Mesendoderm (in vitro differentiated cells): ENCODE results near the gene UBR3.

Experiments
- DNase-seq: peaks from one replicate; pipeline ENCODE4 v3.0.0; 2013
- H2AK5ac ChIP-seq: 2 replicates; pipeline ENCODE4 v1.6.1; 2013; ENCODE audit warnings: low read length, inconsistent platforms
- H2BK120ac ChIP-seq: 2 replicates; pipeline ENCODE4 v1.6.1; 2013; ENCODE audit warnings: low read depth, mild to moderate bottlenecking, low read length, moderate library complexity, mixed read lengths
- H2BK15ac ChIP-seq: replicated peaks from 2 replicates; pipeline ENCODE4 v1.6.1; 2013; ENCODE audit warnings: low read depth, mild to moderate bottlenecking, moderate library complexity
- H2BK5ac ChIP-seq: 2 replicates; pipeline ENCODE4 v1.6.1; 2013; ENCODE audit warnings: low read length, inconsistent platforms
- H3K18ac ChIP-seq: 2 replicates; pipeline ENCODE4 v1.6.1; 2013; ENCODE audit warnings: mild to moderate bottlenecking, low read length, mixed read lengths
- H3K23ac ChIP-seq: one replicate; pipeline ENCODE4 v1.6.1; 2013; ENCODE audit warnings: low read length
- H3K27ac ChIP-seq: 2 replicates; pipeline ENCODE4 v1.5.1; 2013; ENCODE audit warnings: low read depth, mild to moderate bottlenecking, inconsistent platforms, low read length, moderate library complexity
- H3K27me3 ChIP-seq: 2 replicates; pipeline ENCODE4 v1.6.1; 2013; ENCODE audit warnings: low read length, control low read depth, mild to moderate bottlenecking, inconsistent platforms; ENCODE audit not compliant: insufficient read depth, poor library complexity
- H3K36me3 ChIP-seq: 2 replicates; pipeline ENCODE4 v1.6.1; 2013; ENCODE audit warnings: low read length, inconsistent platforms; ENCODE audit not compliant: control insufficient read depth, insufficient read depth
- H3K4ac ChIP-seq: one replicate; pipeline ENCODE4 v1.6.1; 2013; ENCODE audit warnings: low read depth, mild to moderate bottlenecking, low read length, moderate library complexity
- H3K4me1 ChIP-seq: 2 replicates; pipeline ENCODE4 v1.6.1; 2013; ENCODE audit warnings: low read depth, low read length, inconsistent platforms; ENCODE audit not compliant: control insufficient read depth
- H3K4me2 ChIP-seq: 2 replicates; pipeline ENCODE4 v1.6.1; 2013; ENCODE audit warnings: low read length
- H3K4me3 ChIP-seq: 2 replicates; pipeline ENCODE4 v1.5.1; 2013; ENCODE audit warnings: mild to moderate bottlenecking, low read length
- H3K56ac ChIP-seq: one replicate; pipeline ENCODE4 v1.6.1; 2013; ENCODE audit warnings: low read length
- H3K79me1 ChIP-seq: 2 replicates; pipeline ENCODE4 v1.6.1; 2013; ENCODE audit warnings: low read length, inconsistent platforms
- H3K79me2 ChIP-seq: 2 replicates; pipeline ENCODE4 v1.6.1; 2013; ENCODE audit warnings: mild to moderate bottlenecking, low read length; ENCODE audit not compliant: control insufficient read depth, insufficient read depth
- H3K9ac ChIP-seq: 2 replicates; pipeline ENCODE4 v1.6.1; 2013; ENCODE audit warnings: low read length, inconsistent platforms
- H4K5ac ChIP-seq: one replicate; pipeline ENCODE4 v1.6.1; 2013; ENCODE audit warnings: low read length
- H4K8ac ChIP-seq: one replicate; pipeline ENCODE4 v1.6.1; 2013; ENCODE audit warnings: low read depth, mild to moderate bottlenecking, control low read depth, low read length, moderate library complexity
- WGBS: extraction: QIAGEN DNeasy Blood & Tissue Kit; methylation state at CpG from one replicate; pipeline ENCODE4 v1.1.7; 2013; ENCODE audit warnings: low lambda C conversion rate, missing lambda C conversion rate; ENCODE audit not compliant: insufficient coverage; ENCODE audit errors: extremely low coverage; 5-methylcytosine and 5-hydroxymethylcytosine counted together

UBR3 gene

DNA sequence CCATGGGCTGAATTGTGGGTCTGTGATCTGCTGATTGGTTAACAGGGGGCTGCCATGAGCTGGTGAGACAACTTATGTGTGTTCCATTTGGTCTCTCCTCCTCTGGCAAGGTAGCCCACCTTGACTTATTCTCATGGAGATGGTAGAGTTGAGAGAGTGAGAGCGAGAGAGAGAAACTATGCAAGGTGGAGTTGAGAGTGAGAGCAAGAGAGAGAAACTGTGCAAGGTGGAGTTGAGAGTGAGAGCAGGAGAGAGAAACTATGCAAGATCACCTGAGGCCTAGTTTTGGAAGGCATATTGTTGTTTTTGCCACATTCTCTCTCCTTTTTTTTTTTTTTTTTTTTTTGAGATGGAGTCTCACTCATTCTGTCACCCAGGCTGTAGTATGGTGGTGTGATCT is 155.7 kb downstream of the UBR3 start:
- Histone ChIP-seq H3K27me3 (no peaks in the 10 kb centered on the region), H3K4me2 (no peak overlapping the region), H3K4me3 (no peak overlapping the region), H2BK15ac (no peak overlapping the region), H4K8ac (no peak overlapping the region), H3K4me1 (peaks cover 3% of the 10 kb centered on the region), H3K56ac (no peak overlapping the region), H3K36me3 (no peaks in the 10 kb centered on the region), H3K18ac (no peak overlapping the region), H3K79me1 (no peaks in the 10 kb centered on the region), H2BK120ac (no peak overlapping the region), H2BK5ac (no peak overlapping the region), H3K9ac (no peak overlapping the region), H4K5ac (no peak overlapping the region), H3K79me2 (no peaks in the 10 kb centered on the region), H3K27ac (no peak overlapping the region), H2AK5ac (no peak overlapping the region), H3K4ac (no peak overlapping the region), H3K23ac (no peak overlapping the region)
- DNase-seq = no peak
- no CpG with 5 or more reads among the region's 1 CpG for WGBS

DNA sequence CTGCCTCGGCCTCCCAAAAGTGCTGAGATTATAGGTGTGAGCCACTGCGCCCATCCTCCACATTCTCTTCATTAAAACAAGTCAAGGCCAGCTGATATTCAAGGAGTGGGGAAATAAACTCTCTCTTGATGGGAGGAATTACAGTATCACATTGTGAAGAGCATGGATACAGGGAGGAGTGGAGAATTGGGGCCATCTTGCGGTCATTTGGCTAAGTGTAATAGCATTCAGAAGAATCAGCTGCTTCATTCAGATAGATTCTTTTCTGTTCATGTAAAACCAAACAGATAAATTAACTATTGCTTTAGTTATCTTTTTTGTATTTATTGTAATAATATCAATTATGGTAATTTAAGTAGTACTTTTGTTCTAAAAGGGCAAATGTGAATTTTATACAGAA is 156.3 kb downstream of the UBR3 start:
- H2AK5ac ChIP-seq = no peak overlapping the region
- H2BK5ac ChIP-seq = no peak overlapping the region
- H3K56ac ChIP-seq = no peak overlapping the region
- no peak overlapping the region for H3K9ac ChIP-seq
- H3K4ac ChIP-seq = no peak overlapping the region
- H3K27ac ChIP-seq = no peak overlapping the region
- H3K23ac ChIP-seq = no peak overlapping the region
- no peak overlapping the region for H3K4me3 ChIP-seq
- no peaks in the 10 kb centered on the region for H3K79me1 ChIP-seq
- H4K8ac ChIP-seq = no peak overlapping the region
- no peaks in the 10 kb centered on the region for H3K79me2 ChIP-seq
- no peak overlapping the region for H3K18ac ChIP-seq
- H2BK120ac ChIP-seq = no peak overlapping the region
- no CpG with 5 or more reads among the region's 3 CpGs for WGBS
- peak; percentile 37 for DNase-seq
- H3K36me3 ChIP-seq = no peaks in the 10 kb centered on the region
- H4K5ac ChIP-seq = no peak overlapping the region
- no peak overlapping the region for H2BK15ac ChIP-seq
- H3K4me2 ChIP-seq = no peak overlapping the region
- H3K27me3 ChIP-seq = no peaks in the 10 kb centered on the region
- H3K4me1 ChIP-seq = peaks cover 2% of the 10 kb centered on the region

DNA sequence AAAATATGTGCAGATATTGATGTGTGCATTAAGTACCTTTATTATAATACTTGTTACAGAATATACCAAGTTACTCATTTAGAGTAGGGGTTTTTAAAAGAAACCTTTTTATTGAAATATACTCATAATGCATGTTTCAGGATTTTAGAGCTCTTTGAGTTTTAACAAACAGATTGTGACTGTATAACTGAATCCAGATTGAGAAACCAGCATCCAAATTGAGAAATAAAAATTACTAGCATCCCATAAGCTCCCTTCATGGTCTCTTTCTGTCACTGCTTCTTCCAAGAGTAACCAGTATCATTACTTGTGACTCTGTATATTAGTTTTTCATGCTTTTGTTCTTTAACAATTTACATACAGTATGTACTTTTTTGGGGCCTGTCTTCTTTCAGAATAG is 156.9 kb downstream of the UBR3 start:
- no peak overlapping the region for H3K9ac ChIP-seq
- DNase-seq = no peak
- H3K27ac ChIP-seq = no peak overlapping the region
- no peak overlapping the region for H2BK120ac ChIP-seq
- H2AK5ac ChIP-seq = no peak overlapping the region
- H3K79me1 ChIP-seq = no peaks in the 10 kb centered on the region
- H4K8ac ChIP-seq = no peak overlapping the region
- H4K5ac ChIP-seq = no peak overlapping the region
- H3K36me3 ChIP-seq = no peaks in the 10 kb centered on the region
- no peaks in the 10 kb centered on the region for H3K79me2 ChIP-seq
- no peaks in the 10 kb centered on the region for H3K4me1 ChIP-seq
- H3K4me2 ChIP-seq = no peak overlapping the region
- H3K18ac ChIP-seq = no peak overlapping the region
- no peak overlapping the region for H3K4me3 ChIP-seq
- H3K56ac ChIP-seq = no peak overlapping the region
- no peak overlapping the region for H2BK5ac ChIP-seq
- H3K4ac ChIP-seq = no peak overlapping the region
- no peak overlapping the region for H3K23ac ChIP-seq
- no peak overlapping the region for H2BK15ac ChIP-seq
- H3K27me3 ChIP-seq = no peaks in the 10 kb centered on the region

DNA sequence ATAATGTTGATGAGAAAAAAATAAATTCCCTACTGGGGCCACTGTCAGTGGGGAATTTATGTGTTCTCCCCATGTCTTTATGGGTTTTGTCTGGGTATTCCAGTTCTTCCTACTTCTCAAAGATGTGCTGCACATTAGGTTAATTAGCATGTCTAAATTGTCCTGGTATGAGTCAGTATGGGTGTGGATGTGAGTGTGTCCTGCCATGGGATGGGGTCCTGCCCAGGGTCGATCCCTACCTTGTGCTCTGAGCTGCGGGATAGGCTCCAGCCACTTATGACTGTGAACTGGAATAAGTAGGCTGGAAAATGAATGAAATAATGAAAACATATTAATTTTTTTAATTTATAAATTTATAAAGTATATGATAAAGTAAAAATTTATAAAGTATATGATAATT is 167.5 kb downstream of the UBR3 start:
- Histone ChIP-seq H2BK15ac (no peak overlapping the region), H3K18ac (no peak overlapping the region), H3K79me2 (no peaks in the 10 kb centered on the region), H3K4me3 (no peak overlapping the region), H3K56ac (no peak overlapping the region), H2BK5ac (no peak overlapping the region), H2BK120ac (no peak overlapping the region), H4K5ac (no peak overlapping the region), H2AK5ac (no peak overlapping the region), H3K4me2 (no peak overlapping the region), H3K4me1 (no peaks in the 10 kb centered on the region), H3K4ac (no peak overlapping the region), H4K8ac (no peak overlapping the region), H3K27me3 (no peaks in the 10 kb centered on the region), H3K27ac (no peak overlapping the region), H3K79me1 (no peaks in the 10 kb centered on the region), H3K23ac (no peak overlapping the region), H3K9ac (no peak overlapping the region), H3K36me3 (no peaks in the 10 kb centered on the region)
- DNase-seq = no peak
- no CpG with 5 or more reads among the region's 2 CpGs for WGBS

DNA sequence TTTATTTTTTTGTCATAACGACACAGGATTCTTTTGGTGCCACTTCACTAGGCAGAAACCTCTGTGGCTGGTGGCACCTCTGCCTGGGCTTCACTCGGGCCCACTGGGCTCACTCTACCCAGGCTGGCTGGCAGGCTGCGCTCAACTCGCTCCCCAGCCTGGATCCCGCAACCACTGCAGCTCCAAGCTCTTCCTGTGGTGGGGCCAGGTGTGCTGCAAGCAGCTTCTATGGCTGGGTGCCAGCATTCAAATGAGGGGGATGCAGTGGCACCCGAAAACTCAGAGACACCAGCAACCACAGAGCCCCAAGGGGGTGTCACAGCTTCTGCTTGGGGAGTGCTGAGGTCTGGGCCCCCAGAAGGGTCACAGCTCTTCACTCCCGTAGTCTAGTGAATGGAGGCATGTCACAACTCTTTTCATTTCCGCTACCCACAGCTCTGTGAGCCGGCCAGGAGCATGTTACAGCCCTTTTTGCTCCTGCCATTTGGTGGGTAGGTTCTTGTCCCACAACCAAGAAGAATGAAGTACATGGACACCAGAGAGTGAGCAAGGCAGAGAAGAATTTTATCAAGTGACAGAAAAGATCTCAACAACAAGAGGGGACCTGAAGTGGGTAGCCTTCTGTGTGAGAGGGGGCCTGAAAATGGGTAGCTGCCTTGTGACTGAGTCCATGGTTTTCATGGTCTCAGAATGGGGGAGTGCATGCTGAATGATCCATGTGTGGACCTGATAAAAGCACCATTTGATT is 170.1 kb downstream of the UBR3 start:
- Histone ChIP-seq H3K4ac (no peak overlapping the region), H3K56ac (no peak overlapping the region), H2AK5ac (no peak overlapping the region), H3K79me1 (no peaks in the 10 kb centered on the region), H3K9ac (no peak overlapping the region), H2BK5ac (no peak overlapping the region), H3K23ac (no peak overlapping the region), H3K4me2 (no peak overlapping the region), H4K8ac (no peak overlapping the region), H3K27me3 (no peaks in the 10 kb centered on the region), H3K18ac (no peak overlapping the region), H2BK15ac (no peak overlapping the region), H2BK120ac (no peak overlapping the region), H3K27ac (no peak overlapping the region), H3K79me2 (no peaks in the 10 kb centered on the region), H3K4me3 (no peak overlapping the region), H4K5ac (no peak overlapping the region), H3K4me1 (peaks cover under 1% of the 10 kb centered on the region), H3K36me3 (no peaks in the 10 kb centered on the region)
- no peak for DNase-seq
- no CpG with 5 or more reads among the region's 9 CpGs for WGBS

DNA sequence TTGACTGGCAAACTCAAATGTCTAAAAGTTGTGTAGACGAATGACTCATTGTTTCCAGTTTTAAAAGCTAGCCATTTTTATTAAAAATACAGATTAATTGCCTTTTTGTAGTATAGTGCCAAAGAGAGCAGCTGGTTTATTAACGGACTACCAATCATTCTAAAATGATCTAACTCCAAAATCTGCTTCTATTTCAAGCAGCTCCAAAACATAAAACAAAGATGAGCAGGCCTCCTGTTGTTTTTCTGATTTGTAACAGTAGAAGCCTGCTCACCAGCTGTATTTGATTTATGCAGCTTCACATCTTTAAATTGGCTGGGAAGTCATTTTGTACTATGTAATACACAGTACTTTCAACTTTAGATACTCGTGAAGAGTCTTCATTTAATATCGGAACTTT is 171.8 kb downstream of the UBR3 start:
- WGBS = no CpG with 5 or more reads among the region's 4 CpGs

More for the DNA sequence above, 171.8 kb downstream of the UBR3 start:
- H4K5ac ChIP-seq = no peak overlapping the region
- H3K79me2 ChIP-seq = no peaks in the 10 kb centered on the region
- no peaks in the 10 kb centered on the region for H3K79me1 ChIP-seq
- H2BK15ac ChIP-seq = no peak overlapping the region
- no peak overlapping the region for H3K4me2 ChIP-seq
- H4K8ac ChIP-seq = no peak overlapping the region
- H2BK5ac ChIP-seq = no peak overlapping the region
- H3K23ac ChIP-seq = no peak overlapping the region
- H3K4me1 ChIP-seq = peaks cover 2% of the 10 kb centered on the region
- no peak overlapping the region for H2AK5ac ChIP-seq
- no peak overlapping the region for H3K4ac ChIP-seq
- no peaks in the 10 kb centered on the region for H3K27me3 ChIP-seq
- no peak overlapping the region for H3K27ac ChIP-seq
- no peak overlapping the region for H3K18ac ChIP-seq
- no peak overlapping the region for H3K9ac ChIP-seq
- H3K56ac ChIP-seq = no peak overlapping the region
- no peak overlapping the region for H2BK120ac ChIP-seq
- no peak for DNase-seq
- H3K36me3 ChIP-seq = no peaks in the 10 kb centered on the region
- no peak overlapping the region for H3K4me3 ChIP-seq
